ENCODE data around the gene SC5D.

SC5D gene

DNA sequence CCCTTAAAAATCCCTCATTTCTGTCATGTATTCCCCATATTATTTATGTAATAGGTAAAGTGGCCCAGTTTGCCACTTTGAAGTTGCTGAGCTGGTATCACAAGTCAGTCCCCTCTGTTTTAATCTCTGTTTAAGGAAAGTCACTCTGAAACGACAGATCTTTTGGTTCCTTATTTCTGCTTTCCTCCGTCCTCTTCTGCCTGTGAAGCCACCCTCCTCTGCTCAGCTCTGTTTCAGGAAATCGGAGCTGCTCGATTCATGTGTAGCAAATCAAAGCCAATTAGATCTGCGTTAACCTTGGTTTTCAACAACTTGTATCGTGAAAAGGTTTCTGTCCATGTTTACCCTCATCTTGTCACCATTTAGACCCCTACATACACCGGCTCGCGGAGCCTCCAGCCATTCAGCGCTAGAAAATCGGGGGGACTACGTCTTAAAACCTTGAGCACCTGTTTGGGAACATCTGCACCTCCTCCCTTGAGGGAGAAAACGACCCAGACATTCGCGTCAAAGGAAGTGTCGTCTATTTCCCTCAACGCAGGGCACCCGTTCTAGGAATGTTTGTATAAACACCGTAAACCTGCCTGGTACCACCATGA lies 576 bp upstream of the SC5D start:
- TF ChIP-seq, protein P1, sequence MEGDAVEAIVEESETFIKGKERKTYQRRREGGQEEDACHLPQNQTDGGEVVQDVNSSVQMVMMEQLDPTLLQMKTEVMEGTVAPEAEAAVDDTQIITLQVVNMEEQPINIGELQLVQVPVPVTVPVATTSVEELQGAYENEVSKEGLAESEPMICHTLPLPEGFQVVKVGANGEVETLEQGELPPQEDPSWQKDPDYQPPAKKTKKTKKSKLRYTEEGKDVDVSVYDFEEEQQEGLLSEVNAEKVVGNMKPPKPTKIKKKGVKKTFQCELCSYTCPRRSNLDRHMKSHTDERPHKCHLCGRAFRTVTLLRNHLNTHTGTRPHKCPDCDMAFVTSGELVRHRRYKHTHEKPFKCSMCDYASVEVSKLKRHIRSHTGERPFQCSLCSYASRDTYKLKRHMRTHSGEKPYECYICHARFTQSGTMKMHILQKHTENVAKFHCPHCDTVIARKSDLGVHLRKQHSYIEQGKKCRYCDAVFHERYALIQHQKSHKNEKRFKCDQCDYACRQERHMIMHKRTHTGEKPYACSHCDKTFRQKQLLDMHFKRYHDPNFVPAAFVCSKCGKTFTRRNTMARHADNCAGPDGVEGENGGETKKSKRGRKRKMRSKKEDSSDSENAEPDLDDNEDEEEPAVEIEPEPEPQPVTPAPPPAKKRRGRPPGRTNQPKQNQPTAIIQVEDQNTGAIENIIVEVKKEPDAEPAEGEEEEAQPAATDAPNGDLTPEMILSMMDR (IDR thresholded peaks at IDR 0.05; ENCODE audit: insufficient read depth, missing control alignments), result no peak
- no peak for FAIRE-seq
- DNase-seq (ENCODE audit: insufficient read length, low spot score), result no peak

DNA sequence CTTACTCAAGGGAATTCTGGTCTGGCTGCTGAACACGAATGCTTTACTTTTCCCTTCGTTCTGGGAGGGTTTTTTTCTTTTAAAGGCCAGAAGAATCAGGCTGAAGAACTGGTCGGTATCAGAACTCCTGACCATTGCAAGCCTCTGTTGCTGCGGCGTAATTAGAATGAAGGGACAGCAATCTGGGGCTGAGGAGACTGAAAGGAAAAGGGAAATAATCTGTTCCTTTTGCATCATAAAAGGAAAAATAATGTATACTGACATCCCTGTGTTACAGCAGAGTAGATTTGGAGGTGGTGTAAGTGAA lies 670 bp downstream of the SC5D start:
- DNase-seq (ENCODE audit: insufficient read length, low spot score), result no peak
- TF ChIP-seq, protein P1 (IDR thresholded peaks at IDR 0.05; ENCODE audit: insufficient read depth, missing control alignments), result no peak
- no peak for FAIRE-seq

DNA sequence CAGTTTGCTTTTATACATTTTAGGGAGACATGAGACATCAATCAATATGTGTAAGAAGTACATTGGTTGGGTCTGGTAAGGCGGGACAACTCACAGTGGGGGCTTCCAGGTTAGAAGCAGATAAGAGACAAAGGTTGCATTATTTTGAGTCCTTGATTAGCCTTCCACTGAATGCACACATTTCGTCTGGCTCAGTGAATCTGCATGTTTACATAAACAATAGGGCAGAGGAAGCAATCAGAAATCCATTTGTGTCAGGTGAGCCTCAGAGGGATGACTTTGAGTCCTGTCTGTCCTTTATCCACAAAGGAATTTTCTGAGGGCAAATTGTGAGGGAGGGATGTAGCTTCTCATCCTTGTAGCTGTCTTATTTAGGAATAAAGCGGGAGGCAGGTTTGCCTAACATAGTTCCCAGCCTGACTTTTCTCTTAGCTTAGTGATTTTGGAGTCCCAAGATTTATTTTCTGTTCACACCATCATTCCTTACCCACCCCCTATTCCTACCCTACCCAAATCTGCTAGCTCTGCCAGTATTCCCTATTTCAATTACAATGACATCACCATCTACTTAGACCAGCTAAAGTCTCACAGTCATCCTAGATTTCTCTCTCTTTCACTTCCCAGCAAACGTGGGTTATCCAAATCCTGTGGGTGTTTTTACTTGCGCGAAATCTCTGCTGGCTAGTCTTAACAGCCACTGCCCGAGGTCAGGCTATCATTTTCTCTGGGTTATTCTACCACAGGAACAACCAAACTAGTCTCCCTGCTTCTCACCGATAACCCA lies 2.9 kb downstream of the SC5D start:
- TF ChIP-seq, protein P1 (IDR thresholded peaks at IDR 0.05; ENCODE audit: insufficient read depth, missing control alignments), result no peak
- FAIRE-seq, result no peak
- DNase-seq (ENCODE audit: insufficient read length, low spot score), result no peak

DNA sequence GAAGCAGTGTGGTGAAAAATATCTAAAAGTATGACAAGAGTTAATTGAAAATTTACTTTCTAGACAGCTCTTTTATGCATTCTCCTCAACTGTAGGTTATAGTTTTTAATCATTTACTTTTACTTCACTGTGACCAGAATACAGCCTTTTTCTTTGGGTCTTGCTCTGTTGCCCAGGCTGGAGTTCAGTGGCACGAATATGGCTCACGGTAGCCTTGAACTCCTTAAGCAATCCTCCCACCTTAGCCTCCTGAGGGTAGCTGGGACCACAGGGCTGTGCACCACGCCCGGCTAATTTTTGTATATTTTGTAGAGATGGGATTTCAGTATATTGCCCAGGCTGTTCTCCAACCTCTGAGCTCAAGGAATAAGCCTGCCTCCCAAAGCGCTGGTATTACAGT lies 5.3 kb downstream of the SC5D start:
- TF ChIP-seq, protein P1 (IDR thresholded peaks at IDR 0.05; ENCODE audit: insufficient read depth, missing control alignments), result no peak
- FAIRE-seq, result no peak
- no peak for DNase-seq (ENCODE audit: insufficient read length, low spot score)

DNA sequence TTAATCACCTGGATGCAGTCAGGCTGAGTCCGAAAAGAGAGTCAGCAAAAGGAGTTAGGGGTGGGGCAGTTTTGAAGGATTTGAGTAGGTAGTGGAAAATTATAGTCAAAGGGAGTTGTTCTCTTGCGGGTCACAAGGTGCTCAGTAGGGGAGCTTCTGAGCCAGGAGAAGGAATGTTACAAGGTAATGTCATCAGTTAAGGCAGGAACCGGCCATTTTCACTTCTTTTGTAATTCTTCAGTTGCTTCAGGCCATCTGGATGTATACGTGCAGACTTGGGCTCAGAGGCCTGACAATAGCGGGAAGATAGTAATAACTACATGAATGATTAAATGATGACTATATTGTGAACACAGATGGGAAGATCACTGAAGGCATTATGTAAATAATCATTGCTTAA lies 6.2 kb downstream of the SC5D start:
- DNase-seq (ENCODE audit: insufficient read length, low spot score) (no peak), FAIRE-seq (no peak)
- TF ChIP-seq, protein P1 (IDR thresholded peaks at IDR 0.05; ENCODE audit: insufficient read depth, missing control alignments), result no peak

DNA sequence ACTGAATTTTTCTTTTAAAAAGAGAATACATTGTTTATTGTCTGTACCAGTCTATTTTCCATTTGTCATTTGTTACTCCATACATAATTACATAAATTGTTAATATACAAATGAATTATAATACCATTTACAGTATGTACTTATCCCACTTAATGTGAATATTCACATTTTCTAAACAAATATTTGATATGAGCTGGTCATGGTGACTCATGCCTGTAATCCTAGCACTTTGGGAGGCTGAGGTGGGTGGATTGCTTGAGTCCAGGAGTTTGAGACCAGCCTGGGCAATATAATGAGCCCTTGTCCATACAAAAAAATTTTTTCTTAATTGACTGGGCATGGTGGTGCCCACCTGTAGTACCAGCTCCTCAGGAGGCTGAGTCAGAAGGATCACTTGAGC lies 6.8 kb downstream of the SC5D start:
- FAIRE-seq (no peak), DNase-seq (ENCODE audit: insufficient read length, low spot score) (no peak)
- TF ChIP-seq, protein P1 (IDR thresholded peaks at IDR 0.05; ENCODE audit: insufficient read depth, missing control alignments), result no peak

DNA sequence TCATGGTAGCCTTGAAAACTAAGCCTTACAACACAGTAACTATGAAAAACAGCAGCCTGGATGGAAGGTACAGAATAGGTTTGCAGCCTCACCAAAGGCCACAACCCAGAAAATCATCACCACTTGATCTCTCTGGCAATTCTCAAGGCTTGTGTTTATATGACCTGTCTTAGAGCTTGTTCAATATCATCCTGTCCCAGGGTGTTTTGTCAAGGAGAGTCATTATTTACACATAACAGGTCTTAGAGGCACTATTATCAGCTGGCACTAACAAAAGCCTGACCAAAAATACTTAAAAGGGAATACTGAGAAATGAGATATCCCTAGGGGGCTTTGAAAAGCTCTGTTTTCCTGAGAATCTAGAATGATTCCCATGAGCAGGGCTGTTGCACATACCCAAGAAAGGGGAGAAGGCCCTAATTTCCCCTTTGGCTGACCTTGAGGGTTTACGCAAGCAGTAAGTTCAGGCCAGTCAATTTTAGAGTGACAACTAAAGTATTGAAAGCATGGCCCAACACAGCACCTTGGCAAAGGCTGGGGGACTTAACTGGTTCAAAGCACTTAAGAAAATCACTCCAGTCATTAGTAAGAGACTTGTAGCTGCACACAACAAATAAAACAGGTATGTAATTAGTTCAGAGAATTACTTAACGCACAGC lies 7.9 kb downstream of the SC5D start:
- FAIRE-seq, result no peak
- DNase-seq (ENCODE audit: insufficient read length, low spot score), result no peak
- TF ChIP-seq, protein P1 (IDR thresholded peaks at IDR 0.05; ENCODE audit: insufficient read depth, missing control alignments), result no peak

Measured in D721Med (cell line).